IPS-11a (cell line): Measurements from ENCODE around the gene BRD3.

Source experiments
- H3K4me3 ChIP-seq: one replicate; pipeline ENCODE4 v1.5.1; 2013; ENCODE audit warnings: low read depth, low read length, control low read depth

The BRD3 gene

GRCh38 chr9:134039386-134040175 lies 28.2 kb downstream of the BRD3 start:
- no peak overlapping the region for H3K4me3 ChIP-seq

GRCh38 chr9:134037641-134038040 lies 30.2 kb downstream of the BRD3 start:
- no peak overlapping the region for H3K4me3 ChIP-seq

GRCh38 chr9:134036130-134036529 lies 31.7 kb downstream of the BRD3 start:
- no peak overlapping the region for H3K4me3 ChIP-seq

- H3K4me3 ChIP-seq: no peak overlapping the region
Observed at GRCh38 chr9:134035041-134036039, 32.5 kb downstream of the BRD3 start.

- H3K4me3 ChIP-seq: no peak overlapping the region
Observed at GRCh38 chr9:134034215-134035040, 33.4 kb downstream of the BRD3 start.

- no peak overlapping the region for H3K4me3 ChIP-seq
Observed at GRCh38 chr9:134033516-134034214, 34.2 kb downstream of the BRD3 start.

- no peak overlapping the region for H3K4me3 ChIP-seq
Observed at GRCh38 chr9:134032456-134033222, 35.2 kb downstream of the BRD3 start.

GRCh38 chr9:134031783-134032182 lies 36.0 kb downstream of the BRD3 start:
- no peak overlapping the region for H3K4me3 ChIP-seq

- H3K4me3 ChIP-seq: no peak overlapping the region
Observed at GRCh38 chr9:134030821-134031470, 36.9 kb downstream of the BRD3 start.

- no peak overlapping the region for H3K4me3 ChIP-seq
Observed at GRCh38 chr9:134029248-134030226, 38.3 kb downstream of the BRD3 start.

GRCh38 chr9:134028575-134029247 lies 39.1 kb downstream of the BRD3 start:
- H3K4me3 ChIP-seq: no peak overlapping the region

- H3K4me3 ChIP-seq: no peak overlapping the region
Observed at GRCh38 chr9:134028076-134028475, 39.8 kb downstream of the BRD3 start.

GRCh38 chr9:134027561-134027960 lies 40.3 kb downstream of the BRD3 start:
- H3K4me3 ChIP-seq: no peak overlapping the region

GRCh38 chr9:134026981-134027380 lies 40.8 kb downstream of the BRD3 start:
- H3K4me3 ChIP-seq: no peak overlapping the region

- H3K4me3 ChIP-seq: no peak overlapping the region
Observed at GRCh38 chr9:134026581-134026980, 41.2 kb downstream of the BRD3 start.

- peak overlapping the region; percentile 82 for H3K4me3 ChIP-seq
Observed at GRCh38 chr9:134025606-134026541, 42.0 kb downstream of the BRD3 start.
